RPMI8226 (cell line): ENCODE results near the gene VPS39.
"Not testable (repeated sequence)": the region's sequence is repeated elsewhere in the genome, so short reads cannot be mapped to it uniquely, and the experiment has no call there.

Source experiments
- DNase-seq: peaks from one replicate; pipeline ENCODE4 v3.0.0-alpha.2; 2015

Gene VPS39, protein sequence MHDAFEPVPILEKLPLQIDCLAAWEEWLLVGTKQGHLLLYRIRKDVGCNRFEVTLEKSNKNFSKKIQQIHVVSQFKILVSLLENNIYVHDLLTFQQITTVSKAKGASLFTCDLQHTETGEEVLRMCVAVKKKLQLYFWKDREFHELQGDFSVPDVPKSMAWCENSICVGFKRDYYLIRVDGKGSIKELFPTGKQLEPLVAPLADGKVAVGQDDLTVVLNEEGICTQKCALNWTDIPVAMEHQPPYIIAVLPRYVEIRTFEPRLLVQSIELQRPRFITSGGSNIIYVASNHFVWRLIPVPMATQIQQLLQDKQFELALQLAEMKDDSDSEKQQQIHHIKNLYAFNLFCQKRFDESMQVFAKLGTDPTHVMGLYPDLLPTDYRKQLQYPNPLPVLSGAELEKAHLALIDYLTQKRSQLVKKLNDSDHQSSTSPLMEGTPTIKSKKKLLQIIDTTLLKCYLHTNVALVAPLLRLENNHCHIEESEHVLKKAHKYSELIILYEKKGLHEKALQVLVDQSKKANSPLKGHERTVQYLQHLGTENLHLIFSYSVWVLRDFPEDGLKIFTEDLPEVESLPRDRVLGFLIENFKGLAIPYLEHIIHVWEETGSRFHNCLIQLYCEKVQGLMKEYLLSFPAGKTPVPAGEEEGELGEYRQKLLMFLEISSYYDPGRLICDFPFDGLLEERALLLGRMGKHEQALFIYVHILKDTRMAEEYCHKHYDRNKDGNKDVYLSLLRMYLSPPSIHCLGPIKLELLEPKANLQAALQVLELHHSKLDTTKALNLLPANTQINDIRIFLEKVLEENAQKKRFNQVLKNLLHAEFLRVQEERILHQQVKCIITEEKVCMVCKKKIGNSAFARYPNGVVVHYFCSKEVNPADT

DNA sequence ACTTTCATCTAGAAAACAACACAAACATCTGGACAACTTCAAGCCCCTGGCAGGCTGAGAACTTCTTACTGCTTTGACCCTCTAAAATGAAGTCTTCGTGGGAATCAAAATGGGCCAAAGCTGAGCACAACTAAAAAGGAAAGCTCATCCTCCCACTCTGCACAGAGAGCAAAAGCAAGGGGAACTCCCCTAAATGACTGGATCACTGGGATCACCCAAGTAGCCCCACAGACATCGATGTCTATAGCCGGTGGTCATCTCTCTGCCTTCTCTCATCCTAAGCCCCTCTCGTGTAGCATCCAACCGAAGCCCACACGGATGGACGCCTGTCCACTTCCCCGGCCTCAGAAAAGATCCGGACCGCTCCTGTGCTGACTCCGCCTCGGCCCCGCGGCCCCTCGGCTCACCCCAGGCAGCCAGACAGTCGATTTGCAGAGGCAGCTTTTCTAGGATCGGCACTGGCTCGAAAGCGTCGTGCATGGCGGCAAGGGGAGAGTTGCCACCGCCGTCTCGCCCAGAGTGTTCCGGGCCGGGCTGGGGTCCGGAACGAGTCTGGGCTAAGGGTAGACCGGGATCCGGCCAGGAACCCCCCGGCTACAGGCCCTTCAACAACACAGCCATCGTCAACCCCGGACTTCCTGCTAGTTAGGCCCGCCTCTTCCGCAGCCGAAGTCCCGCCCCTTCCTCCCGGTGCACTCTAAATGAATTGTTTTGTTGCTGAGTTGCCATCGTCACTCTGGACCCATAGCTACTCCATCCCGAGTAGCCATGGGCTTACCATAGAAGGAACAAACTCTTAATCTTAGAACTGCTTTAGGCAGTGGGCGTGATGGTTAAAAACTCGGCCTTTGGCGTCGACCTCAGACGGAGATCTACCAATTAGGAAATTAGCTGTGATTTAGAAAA lies at the start of gene VPS39:
Gene VPS39, minus strand, starts transcription at position 631 of the 906 bp plus-strand sequence. Its CDS starts 151 bp downstream, at position 480.
- DNase-seq = peak; percentile 82

GRCh38 chr15:42253300-42253699 lies 45.2 kb upstream of the VPS39 start:
- DNase-seq = no peak

DNA sequence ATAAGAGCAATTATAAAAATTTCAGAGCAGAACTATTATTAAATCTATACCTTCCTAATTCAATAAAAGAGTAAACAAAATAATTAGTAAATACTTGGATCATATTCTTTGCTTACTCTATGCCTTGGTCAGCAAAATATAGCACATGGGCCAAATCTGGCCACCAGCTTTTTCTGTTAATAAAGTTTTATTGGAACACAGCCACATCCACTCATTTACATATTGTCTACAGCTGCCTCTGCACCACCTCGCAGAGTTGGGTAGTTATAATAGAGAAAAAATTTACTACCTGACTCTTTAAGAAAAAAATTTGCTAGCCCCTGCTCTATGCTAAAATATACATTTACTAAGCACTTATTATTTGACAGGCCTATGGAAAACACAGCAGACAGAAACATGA lies 32.7 kb upstream of the VPS39 start:
- DNase-seq = no peak

DNA sequence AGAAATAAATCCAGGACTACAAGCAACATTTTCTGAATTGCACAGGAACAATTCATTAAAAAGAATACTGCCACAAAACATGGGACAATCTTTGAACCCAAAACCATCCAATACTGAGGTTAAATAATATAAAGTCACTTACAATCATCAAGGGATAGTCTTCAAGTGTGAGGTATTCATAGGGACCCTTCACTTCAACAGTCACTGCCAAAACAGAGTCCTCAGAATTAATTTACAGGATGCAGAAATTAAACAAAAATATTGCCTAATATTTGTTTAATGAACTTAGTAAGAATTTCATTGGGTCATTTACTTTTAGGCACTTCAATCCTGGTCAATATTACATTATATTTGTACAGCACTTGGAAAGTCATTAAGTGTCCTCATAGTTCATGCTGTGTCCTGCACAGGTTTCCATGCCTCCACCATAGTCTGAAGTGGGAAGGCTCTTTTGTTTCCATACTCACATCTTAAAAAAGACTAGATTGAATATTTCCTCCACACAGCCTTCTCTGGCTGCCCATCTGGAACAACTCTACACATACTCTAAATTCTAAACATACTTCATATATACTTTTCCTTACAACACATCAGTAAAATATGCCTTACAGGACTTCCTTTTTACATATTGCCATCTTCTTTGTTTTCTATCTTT lies 31.6 kb upstream of the VPS39 start:
- DNase-seq = no peak

- no peak for DNase-seq
Observed at GRCh38 chr15:42233107-42233506, 25.0 kb upstream of the VPS39 start.

DNA sequence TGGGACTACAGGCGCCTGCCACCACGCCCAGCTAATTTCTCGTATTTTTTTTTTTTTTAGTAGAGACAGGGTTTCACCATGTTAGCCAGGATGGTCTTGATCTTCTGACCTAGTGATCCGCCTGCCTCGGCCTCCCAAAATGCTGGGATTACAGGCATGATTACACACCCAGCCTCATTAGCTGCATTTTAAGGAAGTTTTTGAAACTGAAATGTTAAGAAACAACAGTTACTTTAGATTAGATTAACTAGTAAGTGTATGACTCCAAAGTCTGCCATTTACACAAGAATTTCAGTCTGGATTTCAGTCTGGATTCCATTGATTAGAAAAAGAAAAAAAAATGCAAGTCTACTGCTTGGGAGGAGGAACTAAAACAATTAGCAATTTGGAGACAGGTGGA lies 24.5 kb upstream of the VPS39 start:
- DNase-seq = no peak

- no peak for DNase-seq
Observed at GRCh38 chr15:42231088-42231487, 23.0 kb upstream of the VPS39 start.

GRCh38 chr15:42228981-42229380 lies 20.9 kb upstream of the VPS39 start:
- DNase-seq = not testable (repeated sequence)

DNA sequence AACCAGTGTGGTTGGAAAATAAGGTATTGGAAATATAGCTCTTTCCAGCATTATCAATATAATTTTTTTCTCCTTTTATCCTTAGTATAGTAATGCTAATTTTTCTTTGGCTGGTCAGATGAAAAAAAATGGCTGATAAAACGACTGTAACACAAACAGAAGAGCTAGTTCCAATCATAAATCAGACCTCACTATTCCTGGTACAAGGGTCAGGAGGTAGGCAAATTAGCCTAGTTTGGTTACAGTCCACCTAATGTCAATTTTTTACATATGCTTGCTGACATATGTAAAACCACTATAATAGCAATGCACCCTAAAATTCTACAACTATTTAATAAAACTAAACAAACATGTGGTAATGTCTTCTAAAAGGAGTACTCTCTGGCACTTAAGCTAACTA lies 19.9 kb upstream of the VPS39 start:
- no peak for DNase-seq

GRCh38 chr15:42226648-42227047 lies 18.5 kb upstream of the VPS39 start:
- DNase-seq = no peak

- DNase-seq = no peak
Observed at GRCh38 chr15:42220216-42220615, 12.1 kb upstream of the VPS39 start.

DNA sequence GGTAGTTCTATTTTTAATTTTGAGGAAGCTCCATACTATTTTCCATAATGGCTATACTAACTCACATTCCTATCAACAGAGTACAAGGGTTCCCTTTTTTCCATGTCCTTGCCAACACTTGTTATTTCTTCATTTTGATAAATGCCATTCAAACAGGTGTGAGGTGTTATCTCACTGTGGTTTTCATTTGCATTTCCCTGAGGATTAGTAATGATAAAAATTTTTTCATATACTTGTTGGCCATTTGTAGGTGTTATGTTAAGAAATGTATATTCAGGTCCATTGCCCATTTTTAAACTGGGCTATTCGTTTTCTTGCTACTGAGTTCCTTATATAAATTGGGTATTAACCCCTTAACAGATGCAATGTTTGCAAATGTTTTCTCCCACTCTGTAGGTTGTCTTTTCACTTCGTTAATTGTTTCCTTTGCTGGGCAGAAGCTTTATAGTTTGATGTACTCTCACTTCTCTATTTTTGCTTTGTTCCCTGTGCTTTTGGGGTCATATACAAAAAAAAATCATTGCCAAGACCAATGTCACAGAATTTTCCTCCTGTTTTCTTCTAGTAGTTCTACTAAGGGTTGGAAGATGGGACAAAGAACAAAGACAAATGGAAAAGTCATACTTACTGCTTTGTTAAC lies 11.0 kb upstream of the VPS39 start:
- DNase-seq = no peak

DNA sequence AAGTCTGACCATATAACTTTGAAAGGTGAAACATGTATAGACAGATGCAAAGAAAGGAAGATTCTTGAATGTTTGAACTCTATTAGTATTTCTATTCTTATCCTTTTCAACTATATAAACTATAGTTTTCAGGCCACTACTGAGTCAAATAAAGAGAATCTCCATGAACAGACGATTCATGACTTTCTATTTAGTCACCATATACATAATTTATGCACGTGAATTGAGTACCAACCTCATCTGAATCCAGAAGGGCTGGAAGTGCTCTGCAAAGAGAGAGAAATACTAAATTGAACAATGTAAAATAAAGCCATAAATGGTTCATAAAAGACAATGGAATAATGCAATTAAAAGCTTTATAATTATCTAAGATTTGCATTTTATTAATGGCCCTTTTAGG lies 9.5 kb upstream of the VPS39 start:
- DNase-seq = no peak

DNA sequence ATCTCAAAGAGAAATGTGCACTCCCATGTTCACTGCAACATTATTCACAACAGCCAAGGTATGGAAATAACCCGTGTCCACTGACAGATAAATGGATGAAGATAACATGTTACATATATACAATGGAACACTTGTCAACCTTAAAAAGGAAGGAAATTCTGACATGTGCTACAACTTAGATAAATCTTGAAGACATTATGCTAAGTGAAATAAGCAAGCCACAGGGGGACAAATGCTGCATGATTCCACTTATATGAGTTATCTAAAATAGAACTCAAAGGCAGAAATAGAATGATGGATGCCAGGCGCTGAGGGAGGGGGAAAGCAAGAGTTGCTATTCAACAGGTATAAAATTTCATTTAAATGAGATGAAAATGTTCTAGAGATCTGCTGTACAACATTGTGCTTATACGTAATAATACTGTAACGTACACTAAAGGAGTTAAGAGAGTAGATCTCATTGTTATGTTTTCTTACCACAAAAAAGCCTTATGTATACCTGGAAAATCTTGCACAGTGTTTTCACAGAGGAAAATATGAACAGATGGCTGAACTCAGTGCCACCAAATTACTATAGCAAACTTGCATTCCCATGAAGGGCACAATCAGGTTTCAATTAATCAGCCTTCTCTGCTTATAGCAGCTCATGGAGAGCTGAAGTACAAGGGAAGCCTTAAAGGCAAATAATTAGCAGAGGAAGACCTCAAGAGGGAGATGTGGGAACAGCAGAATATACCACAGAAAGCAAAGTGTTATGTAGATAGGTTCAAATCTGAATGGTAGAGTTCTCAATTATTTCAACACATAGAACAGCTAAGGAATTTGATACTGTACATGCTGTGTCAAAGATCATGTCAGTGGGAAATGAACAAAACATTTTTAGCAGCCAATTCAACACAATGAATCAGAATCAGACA lies 8.1 kb upstream of the VPS39 start:
- no peak for DNase-seq

GRCh38 chr15:42214600-42214999 lies 6.5 kb upstream of the VPS39 start:
- no peak for DNase-seq

DNA sequence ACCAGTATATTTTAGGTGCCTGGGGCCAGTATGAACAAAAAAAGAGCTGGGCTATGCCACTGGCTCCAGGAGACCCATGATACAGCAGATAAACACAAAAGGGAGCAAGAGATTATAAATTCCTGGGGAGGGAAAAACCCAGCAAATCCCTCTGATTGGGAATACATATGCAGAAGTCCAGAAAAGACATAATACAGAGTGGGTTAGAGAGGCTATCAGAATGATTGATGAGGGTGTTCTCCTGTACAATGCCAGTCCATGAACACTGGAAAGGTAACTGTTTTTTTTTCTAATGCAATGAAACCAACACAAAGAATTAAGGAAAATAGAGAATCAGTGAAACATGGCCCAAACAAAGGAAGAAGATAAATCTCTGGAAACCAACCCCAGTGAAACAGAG lies 5.4 kb upstream of the VPS39 start:
- no peak for DNase-seq

DNA sequence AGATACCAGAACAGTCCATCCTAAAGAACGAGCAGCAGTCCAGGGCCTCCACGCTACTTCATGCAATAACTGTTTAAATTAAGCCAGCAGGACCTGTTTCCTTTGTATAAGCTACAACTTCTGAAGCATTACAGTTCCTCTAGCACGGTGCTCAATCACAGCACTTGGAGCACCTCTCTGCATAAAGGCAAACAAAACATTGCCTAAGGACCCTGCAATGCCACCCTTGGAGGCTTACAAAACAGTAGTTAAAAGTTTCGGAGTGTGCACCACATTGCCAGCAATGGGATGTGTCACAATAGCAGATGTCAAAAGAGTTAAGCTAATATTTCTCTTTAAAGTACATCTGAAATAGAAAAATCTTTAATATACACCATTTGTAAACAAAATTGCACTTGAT lies 2.6 kb upstream of the VPS39 start:
- DNase-seq = no peak

GRCh38 chr15:42206406-42206805 lies 1.7 kb downstream of the VPS39 start:
- no peak for DNase-seq

DNA sequence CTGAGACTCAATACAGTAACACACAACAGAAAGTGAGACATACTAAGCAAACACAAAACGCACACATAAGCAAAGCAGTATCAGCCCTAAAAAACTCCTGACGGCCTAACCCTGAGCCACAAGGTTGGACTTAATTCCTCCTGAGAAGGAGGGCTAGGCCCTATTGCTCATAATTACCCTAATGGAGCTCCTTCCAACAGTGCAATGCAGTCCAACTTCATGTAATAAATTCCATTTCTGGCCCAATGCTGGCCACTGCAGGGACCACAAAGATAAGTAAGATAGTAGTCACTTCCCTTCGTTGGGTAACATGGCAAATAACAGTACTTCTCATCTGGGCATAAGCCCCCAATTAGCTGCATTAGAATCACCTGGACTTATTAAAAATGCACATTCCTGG lies 4.2 kb downstream of the VPS39 start:
- no peak for DNase-seq

- DNase-seq = no peak
Observed at GRCh38 chr15:42202653-42203052, 5.5 kb downstream of the VPS39 start.

DNA sequence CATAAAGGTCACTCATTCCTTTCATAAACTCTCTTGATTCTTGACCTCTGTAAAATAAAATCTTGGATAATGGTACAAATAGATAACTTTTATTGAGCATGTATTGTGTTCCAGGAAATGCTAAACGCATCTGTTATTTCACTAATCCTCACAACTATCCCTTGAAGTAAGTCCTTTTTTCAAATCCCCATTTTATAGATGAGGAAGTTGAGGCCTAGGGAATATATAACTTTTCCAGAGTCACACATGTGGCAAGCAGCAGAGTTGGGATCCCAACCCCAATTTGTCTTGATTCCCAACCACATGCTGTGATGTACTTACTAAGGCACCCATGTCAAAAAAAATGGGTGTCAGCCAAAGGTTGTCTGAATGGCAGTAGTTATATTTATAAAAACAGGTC lies 6.3 kb downstream of the VPS39 start:
- no peak for DNase-seq
